ENCODE data around the gene SPNS3.

SPNS3 gene

GRCh38 chr17:4507361-4508111, 73.8 kb downstream of the SPNS3 start:
- no peak for DNase-seq (ENCODE audit: low read depth in 2 of 2, low spot score in 1 of 2)

GRCh38 chr17:4508207-4508606, 74.5 kb downstream of the SPNS3 start:
- no peak for DNase-seq (ENCODE audit: low read depth in 2 of 2, low spot score in 1 of 2)

- no peak for DNase-seq (ENCODE audit: low read depth in 2 of 2, low spot score in 1 of 2)
Measured at GRCh38 chr17:4509401-4509800, 75.7 kb downstream of the SPNS3 start.

GRCh38 chr17:4509923-4510617, 76.3 kb downstream of the SPNS3 start:
- no peak for DNase-seq (ENCODE audit: low read depth in 2 of 2, low spot score in 1 of 2)

- DNase-seq (ENCODE audit: low read depth in 2 of 2, low spot score in 1 of 2): no peak
Measured at GRCh38 chr17:4510618-4510941, 76.8 kb downstream of the SPNS3 start.

GRCh38 chr17:4511199-4511932, 77.6 kb downstream of the SPNS3 start:
- no peak for DNase-seq (ENCODE audit: low read depth in 2 of 2, low spot score in 1 of 2)

- DNase-seq (ENCODE audit: low read depth in 2 of 2, low spot score in 1 of 2): no peak
Measured at GRCh38 chr17:4512156-4513112, 78.7 kb downstream of the SPNS3 start.

- DNase-seq (ENCODE audit: low read depth in 2 of 2, low spot score in 1 of 2): no peak
Measured at GRCh38 chr17:4513113-4514032, 79.6 kb downstream of the SPNS3 start.

GRCh38 chr17:4514206-4514605, 80.5 kb downstream of the SPNS3 start:
- no peak for DNase-seq (ENCODE audit: low read depth in 2 of 2, low spot score in 1 of 2)

- DNase-seq (ENCODE audit: low read depth in 2 of 2, low spot score in 1 of 2): no peak
Measured at GRCh38 chr17:4514779-4515178, 81.0 kb downstream of the SPNS3 start.

GRCh38 chr17:4515501-4515900, 81.8 kb downstream of the SPNS3 start:
- no peak for DNase-seq (ENCODE audit: low read depth in 2 of 2, low spot score in 1 of 2)

GRCh38 chr17:4516735-4517134, 83.0 kb downstream of the SPNS3 start:
- DNase-seq (ENCODE audit: low read depth in 2 of 2, low spot score in 1 of 2): no peak

GRCh38 chr17:4518901-4519300, 85.2 kb downstream of the SPNS3 start:
- no peak for DNase-seq (ENCODE audit: low read depth in 2 of 2, low spot score in 1 of 2)

GRCh38 chr17:4519361-4519788, 85.6 kb downstream of the SPNS3 start:
- DNase-seq (ENCODE audit: low read depth in 2 of 2, low spot score in 1 of 2): no peak

- no peak for DNase-seq (ENCODE audit: low read depth in 2 of 2, low spot score in 1 of 2)
Measured at GRCh38 chr17:4520060-4520893, 86.5 kb downstream of the SPNS3 start.

- DNase-seq (ENCODE audit: low read depth in 2 of 2, low spot score in 1 of 2): no peak
Measured at GRCh38 chr17:4520894-4521600, 87.3 kb downstream of the SPNS3 start.

- no peak for DNase-seq (ENCODE audit: low read depth in 2 of 2, low spot score in 1 of 2)
Measured at GRCh38 chr17:4522661-4523060, 88.9 kb downstream of the SPNS3 start.

- no peak for DNase-seq (ENCODE audit: low read depth in 2 of 2, low spot score in 1 of 2)
Measured at GRCh38 chr17:4523946-4524345, 90.2 kb downstream of the SPNS3 start.
